CD4-positive, alpha-beta T cell treated with Interleukin-15 for 1 hour (primary cell): ENCODE data around the gene DNAH11.
"Not testable (repeated sequence)": the region's sequence is repeated elsewhere in the genome, so short reads cannot be mapped to it uniquely, and the experiment has no call there.

Experiments
- DNase-seq: peaks from one replicate; pipeline ENCODE4 v3.0.0-alpha.2; 2020

DNAH11 gene

GRCh38 chr7:21624320-21624719 is 81.5 kb downstream of the DNAH11 start:
- DNase-seq: no peak

GRCh38 chr7:21636694-21637093 is 93.9 kb downstream of the DNAH11 start:
- no peak for DNase-seq

GRCh38 chr7:21639206-21639868 is 96.5 kb downstream of the DNAH11 start:
- DNase-seq: no peak

- no peak for DNase-seq
Observed at GRCh38 chr7:21640105-21640504, 97.3 kb downstream of the DNAH11 start.

- no peak for DNase-seq
Observed at GRCh38 chr7:21641546-21641945, 98.7 kb downstream of the DNAH11 start.

GRCh38 chr7:21642422-21642821 is 99.6 kb downstream of the DNAH11 start:
- no peak for DNase-seq

- no peak for DNase-seq
Observed at GRCh38 chr7:21651697-21652096, 108.9 kb downstream of the DNAH11 start.

- no peak for DNase-seq
Observed at GRCh38 chr7:21653623-21654022, 110.8 kb downstream of the DNAH11 start.

GRCh38 chr7:21656081-21656480 is 113.2 kb downstream of the DNAH11 start:
- DNase-seq: no peak

GRCh38 chr7:21656796-21657195 is 114.0 kb downstream of the DNAH11 start:
- DNase-seq: no peak

GRCh38 chr7:21670496-21670895 is 127.7 kb downstream of the DNAH11 start:
- DNase-seq: no peak

- no peak for DNase-seq
Observed at GRCh38 chr7:21671859-21672258, 129.0 kb downstream of the DNAH11 start.

- DNase-seq: no peak
Observed at GRCh38 chr7:21675255-21675654, 132.4 kb downstream of the DNAH11 start.

GRCh38 chr7:21690705-21691104 is 147.9 kb downstream of the DNAH11 start:
- no peak for DNase-seq

GRCh38 chr7:21691146-21691545 is 148.3 kb downstream of the DNAH11 start:
- DNase-seq: not testable (repeated sequence)

- not testable (repeated sequence) for DNase-seq
Observed at GRCh38 chr7:21700587-21700986, 157.7 kb downstream of the DNAH11 start.

GRCh38 chr7:21702303-21702702 is 159.5 kb downstream of the DNAH11 start:
- DNase-seq: no peak

- no peak for DNase-seq
Observed at GRCh38 chr7:21704359-21704758, 161.5 kb downstream of the DNAH11 start.

GRCh38 chr7:21706131-21706530 is 163.3 kb downstream of the DNAH11 start:
- no peak for DNase-seq

- no peak for DNase-seq
Observed at GRCh38 chr7:21707566-21707965, 164.7 kb downstream of the DNAH11 start.

- DNase-seq: no peak
Observed at GRCh38 chr7:21708096-21708495, 165.3 kb downstream of the DNAH11 start.

GRCh38 chr7:21717323-21717722 is 174.5 kb downstream of the DNAH11 start:
- no peak for DNase-seq

GRCh38 chr7:21718391-21718790 is 175.6 kb downstream of the DNAH11 start:
- DNase-seq: no peak

- DNase-seq: no peak
Observed at GRCh38 chr7:21719846-21720245, 177.0 kb downstream of the DNAH11 start.

- DNase-seq: no peak
Observed at GRCh38 chr7:21722371-21722770, 179.5 kb downstream of the DNAH11 start.
